ENCODE results near the gene GPSM1. TPM values are rescaled to one million over a fixed set of nuclear protein-coding genes. Genes with fewer than 3 reads are reported as not detected.
A peak's percentile ranks its signal among the peaks of the same experiment; 100 is the strongest.

The GPSM1 gene
- total RNA-seq, 1 donor = 39.1 TPM

DNA sequence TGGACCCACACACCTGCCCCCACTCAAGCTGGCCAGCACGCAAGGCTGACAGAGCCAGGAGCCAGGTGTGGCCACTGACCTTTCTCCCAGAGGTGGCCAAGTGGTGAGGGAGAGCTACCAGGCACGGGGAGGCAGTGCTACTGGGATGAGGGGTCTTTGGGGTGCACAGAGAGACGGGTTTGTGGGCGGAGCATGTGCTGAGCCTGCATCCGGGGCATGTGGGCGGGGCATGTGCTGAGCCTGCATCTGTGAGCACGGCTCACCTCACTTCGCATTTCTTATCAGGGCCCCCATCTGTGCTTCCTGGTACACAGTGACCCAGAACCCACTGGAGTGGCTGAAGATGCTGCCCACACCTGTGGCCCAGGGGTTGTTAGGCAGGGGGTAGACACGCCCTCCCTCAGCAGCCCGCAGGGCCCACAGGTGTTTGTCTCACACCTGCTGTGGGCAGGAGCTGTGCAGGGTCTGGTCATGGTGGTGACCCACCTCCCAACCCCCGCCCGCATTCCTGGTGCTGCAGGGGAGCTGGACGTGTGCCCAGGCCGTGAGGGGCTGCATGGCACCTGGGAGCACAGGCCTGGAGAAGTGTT, 45.0 kb upstream of the GPSM1 start:
- Histone ChIP-seq H3K79me2 (ENCODE audit: insufficient read depth, low read length) (no peaks in the 10 kb centered on the region), H3K27me3 (ENCODE audit: insufficient read depth, low read length) (peaks cover 9% of the 10 kb centered on the region), H2AFZ (ENCODE audit: low read length) (no peak overlapping the region), H3K4me2 (ENCODE audit: insufficient read depth, low read length) (no peak overlapping the region), H3K27ac (ENCODE audit: low read depth, low read length) (no peak overlapping the region), H3K36me3 (ENCODE audit: insufficient read depth, low read length) (no peaks in the 10 kb centered on the region), H3K9me3 (ENCODE audit: low read depth, low read length) (no peaks in the 10 kb centered on the region), H3K4me1 (ENCODE audit: insufficient read depth, low read length) (peaks cover 4% of the 10 kb centered on the region), H4K20me1 (ENCODE audit: insufficient read depth, low read length) (no peaks in the 10 kb centered on the region), H3K4me3 (ENCODE audit: insufficient read depth, low read length) (no peak overlapping the region)
- TF ChIP-seq, protein P1, sequence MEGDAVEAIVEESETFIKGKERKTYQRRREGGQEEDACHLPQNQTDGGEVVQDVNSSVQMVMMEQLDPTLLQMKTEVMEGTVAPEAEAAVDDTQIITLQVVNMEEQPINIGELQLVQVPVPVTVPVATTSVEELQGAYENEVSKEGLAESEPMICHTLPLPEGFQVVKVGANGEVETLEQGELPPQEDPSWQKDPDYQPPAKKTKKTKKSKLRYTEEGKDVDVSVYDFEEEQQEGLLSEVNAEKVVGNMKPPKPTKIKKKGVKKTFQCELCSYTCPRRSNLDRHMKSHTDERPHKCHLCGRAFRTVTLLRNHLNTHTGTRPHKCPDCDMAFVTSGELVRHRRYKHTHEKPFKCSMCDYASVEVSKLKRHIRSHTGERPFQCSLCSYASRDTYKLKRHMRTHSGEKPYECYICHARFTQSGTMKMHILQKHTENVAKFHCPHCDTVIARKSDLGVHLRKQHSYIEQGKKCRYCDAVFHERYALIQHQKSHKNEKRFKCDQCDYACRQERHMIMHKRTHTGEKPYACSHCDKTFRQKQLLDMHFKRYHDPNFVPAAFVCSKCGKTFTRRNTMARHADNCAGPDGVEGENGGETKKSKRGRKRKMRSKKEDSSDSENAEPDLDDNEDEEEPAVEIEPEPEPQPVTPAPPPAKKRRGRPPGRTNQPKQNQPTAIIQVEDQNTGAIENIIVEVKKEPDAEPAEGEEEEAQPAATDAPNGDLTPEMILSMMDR (IDR thresholded peaks at IDR 0.05; ENCODE audit: extremely low read depth, low read depth, low read length) = no peak
- no peak for DNase-seq (ENCODE audit: insufficient read length, low spot score, missing footprints)

DNA sequence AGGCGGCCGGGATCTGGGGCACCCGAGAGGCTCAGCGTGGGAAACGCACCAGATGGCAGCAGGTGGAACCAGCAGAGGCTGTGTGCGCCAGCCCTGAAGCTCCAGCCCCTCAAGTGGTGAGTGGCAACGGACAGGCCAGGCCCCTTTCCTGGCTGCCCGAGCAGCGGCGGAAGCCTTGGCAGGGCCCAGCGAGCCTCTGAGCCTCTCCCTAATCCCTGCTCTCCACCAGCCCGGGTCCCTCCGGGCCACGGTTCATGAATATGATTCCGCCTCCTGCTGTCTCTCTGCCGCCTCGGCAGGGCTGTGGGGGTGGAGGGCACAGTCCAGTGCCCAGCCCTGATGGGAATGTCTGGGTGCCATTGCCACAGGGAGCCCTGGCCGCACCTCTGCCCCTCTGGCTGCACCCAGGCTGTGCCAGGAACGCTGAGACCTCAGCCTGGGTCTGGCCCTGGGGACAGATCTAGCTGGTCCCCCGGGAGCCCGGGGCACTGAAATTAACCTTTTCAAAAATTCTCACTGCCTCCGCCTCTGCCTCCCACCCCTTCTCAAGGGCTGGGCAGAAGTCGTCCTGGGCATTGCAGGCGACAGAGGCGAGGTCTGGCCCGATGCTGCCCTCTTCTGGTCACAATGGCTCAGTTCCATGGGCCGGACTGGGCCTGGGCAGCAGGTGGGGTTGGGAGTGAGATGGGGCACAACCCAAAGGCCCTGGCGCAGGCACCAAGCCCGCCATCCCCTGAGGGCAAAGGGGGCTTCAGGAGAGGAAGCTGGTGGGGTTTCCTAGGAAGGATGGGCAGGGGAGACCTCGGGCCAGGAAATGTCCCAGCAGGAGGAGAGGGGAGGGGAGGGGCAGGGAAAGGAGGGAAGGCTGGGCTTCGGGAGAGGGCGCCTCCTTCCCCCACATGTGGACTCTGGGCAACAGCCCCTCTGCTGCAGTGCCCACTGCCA, 43.8 kb upstream of the GPSM1 start:
- H3K4me3 ChIP-seq (ENCODE audit: insufficient read depth, low read length) = peak overlapping the region; percentile 61

DNA sequence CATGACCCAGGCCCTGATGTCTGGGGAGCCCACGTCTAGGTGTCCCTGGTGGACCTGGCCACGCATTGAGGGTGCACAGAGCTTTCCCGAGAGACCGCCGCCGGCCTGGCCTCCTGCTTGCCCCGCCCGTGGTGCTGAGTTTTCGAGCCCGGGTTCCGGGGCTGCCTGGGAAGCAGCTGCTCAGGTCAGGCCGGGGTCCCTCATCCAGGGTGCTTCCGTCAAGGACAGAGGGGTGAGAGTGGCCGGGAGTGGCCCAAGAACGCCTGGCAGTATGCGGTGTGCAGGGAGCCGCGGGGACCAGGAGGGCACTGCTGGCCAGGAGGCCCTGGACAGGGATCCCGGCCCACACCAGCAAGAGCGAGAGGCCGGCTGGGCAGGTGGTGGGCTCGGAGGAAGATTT, 43.0 kb upstream of the GPSM1 start:
- no peak overlapping the region for H3K27ac ChIP-seq (ENCODE audit: low read depth, low read length)
- H3K9me3 ChIP-seq (ENCODE audit: low read depth, low read length) = no peaks in the 10 kb centered on the region
- no peak overlapping the region for H3K4me2 ChIP-seq (ENCODE audit: insufficient read depth, low read length)
- no peak overlapping the region for H3K4me3 ChIP-seq (ENCODE audit: insufficient read depth, low read length)
- H3K4me1 ChIP-seq (ENCODE audit: insufficient read depth, low read length) = peaks cover 4% of the 10 kb centered on the region
- DNase-seq (ENCODE audit: insufficient read length, low spot score, missing footprints) = no peak
- H3K36me3 ChIP-seq (ENCODE audit: insufficient read depth, low read length) = no peaks in the 10 kb centered on the region
- H3K27me3 ChIP-seq (ENCODE audit: insufficient read depth, low read length) = peaks cover 2% of the 10 kb centered on the region
- H3K79me2 ChIP-seq (ENCODE audit: insufficient read depth, low read length) = no peaks in the 10 kb centered on the region
- no peaks in the 10 kb centered on the region for H4K20me1 ChIP-seq (ENCODE audit: insufficient read depth, low read length)
- TF ChIP-seq, protein P1 (IDR thresholded peaks at IDR 0.05; ENCODE audit: extremely low read depth, low read depth, low read length) = no peak
- H2AFZ ChIP-seq (ENCODE audit: low read length) = no peak overlapping the region

More for the DNA sequence above, 43.8 kb upstream of the GPSM1 start:
- Histone ChIP-seq H3K4me1 (ENCODE audit: insufficient read depth, low read length) (peaks cover 4% of the 10 kb centered on the region), H4K20me1 (ENCODE audit: insufficient read depth, low read length) (no peaks in the 10 kb centered on the region), H3K27me3 (ENCODE audit: insufficient read depth, low read length) (peaks cover 8% of the 10 kb centered on the region), H3K79me2 (ENCODE audit: insufficient read depth, low read length) (no peaks in the 10 kb centered on the region), H3K4me2 (ENCODE audit: insufficient read depth, low read length) (peak overlapping the region; percentile 79), H3K9me3 (ENCODE audit: low read depth, low read length) (no peaks in the 10 kb centered on the region), H3K27ac (ENCODE audit: low read depth, low read length) (no peak overlapping the region), H2AFZ (ENCODE audit: low read length) (peak overlapping the region; percentile 77), H3K36me3 (ENCODE audit: insufficient read depth, low read length) (no peaks in the 10 kb centered on the region)
- TF ChIP-seq, protein P1 (IDR thresholded peaks at IDR 0.05; ENCODE audit: extremely low read depth, low read depth, low read length) = peak; percentile 77
- DNase-seq (ENCODE audit: insufficient read length, low spot score, missing footprints) = peak; percentile 99

DNA sequence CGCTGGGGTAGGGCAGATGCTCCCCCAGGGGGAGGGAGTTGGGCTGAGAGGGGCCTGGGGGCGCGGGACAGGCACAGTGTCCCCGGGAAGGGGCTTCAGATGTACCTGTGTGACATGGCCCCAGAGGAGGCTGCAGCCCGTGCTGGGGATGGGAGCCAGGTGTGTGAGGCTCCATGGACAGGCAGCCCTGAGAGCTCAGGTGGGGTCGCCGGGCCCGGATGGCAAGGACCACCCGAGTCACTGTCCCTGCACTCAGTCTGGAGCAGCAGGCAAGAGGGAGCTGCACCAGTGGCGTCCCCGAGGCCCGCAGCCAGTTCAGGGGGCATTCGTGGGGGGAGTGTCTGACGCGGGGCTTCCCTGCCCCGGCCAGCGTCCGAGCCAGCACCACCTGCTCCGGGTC, 42.4 kb upstream of the GPSM1 start:
- H2AFZ ChIP-seq (ENCODE audit: low read length) = no peak overlapping the region
- no peak for DNase-seq (ENCODE audit: insufficient read length, low spot score, missing footprints)
- H4K20me1 ChIP-seq (ENCODE audit: insufficient read depth, low read length) = no peaks in the 10 kb centered on the region
- no peaks in the 10 kb centered on the region for H3K9me3 ChIP-seq (ENCODE audit: low read depth, low read length)
- H3K27ac ChIP-seq (ENCODE audit: low read depth, low read length) = no peak overlapping the region
- peaks cover 4% of the 10 kb centered on the region for H3K4me1 ChIP-seq (ENCODE audit: insufficient read depth, low read length)
- no peak overlapping the region for H3K4me2 ChIP-seq (ENCODE audit: insufficient read depth, low read length)
- H3K79me2 ChIP-seq (ENCODE audit: insufficient read depth, low read length) = no peaks in the 10 kb centered on the region
- no peak overlapping the region for H3K4me3 ChIP-seq (ENCODE audit: insufficient read depth, low read length)
- no peaks in the 10 kb centered on the region for H3K36me3 ChIP-seq (ENCODE audit: insufficient read depth, low read length)
- TF ChIP-seq, protein P1 (IDR thresholded peaks at IDR 0.05; ENCODE audit: extremely low read depth, low read depth, low read length) = no peak
- no peaks in the 10 kb centered on the region for H3K27me3 ChIP-seq (ENCODE audit: insufficient read depth, low read length)
